Keratinocyte (primary cell): ENCODE results near the gene ACACB. TPM values are rescaled to one million over a fixed set of nuclear protein-coding genes. Genes with fewer than 3 reads are reported as not detected.

ENCODE experiments used
- DNase-seq: peaks from one replicate; pipeline ENCODE4 v3.0.0-alpha.2; 2011; ENCODE audit warnings: low read depth, missing footprints, low spot score
- FAIRE-seq: peaks from 2 replicates; lab custom pipeline; 2011; peaks lifted over from hg19 to GRCh38; lab: Jason Lieb, UNC
- H2AFZ ChIP-seq: 2 replicates; pipeline ENCODE4 v1.6.0; 2012; ENCODE audit warnings: low read length, control low read depth, inconsistent platforms; ENCODE audit not compliant: control insufficient read depth
- H3K27ac ChIP-seq: 2 replicates; pipeline ENCODE4 v1.5.1; 2011; ENCODE audit warnings: low read length; ENCODE audit not compliant: control insufficient read depth, insufficient read depth
- H3K27me3 ChIP-seq: 3 replicates; pipeline ENCODE4 v1.6.0; 2011; ENCODE audit warnings: low read length; ENCODE audit not compliant: control insufficient read depth, insufficient read depth; ENCODE audit errors: extremely low read depth
- H3K36me3 ChIP-seq, 2 experiments: 2 replicates in 1 of 2; 3 replicates in 1 of 2; pipeline ENCODE4 v1.5.1; 2011; ENCODE audit warnings: low read length in 2 of 2, mild to moderate bottlenecking in 1 of 2; ENCODE audit not compliant: control insufficient read depth in 2 of 2, insufficient read depth in 2 of 2; ENCODE audit errors: extremely low read depth in 1 of 2
- H3K4me1 ChIP-seq: 3 replicates; pipeline ENCODE4 v1.5.1; 2011; ENCODE audit warnings: low read length; ENCODE audit not compliant: control insufficient read depth, insufficient read depth; ENCODE audit errors: extremely low read depth
- H3K4me2 ChIP-seq: 3 replicates; pipeline ENCODE4 v1.6.0; 2011; ENCODE audit warnings: low read depth, low read length; ENCODE audit not compliant: control insufficient read depth, insufficient read depth; ENCODE audit errors: extremely low read depth
- H3K4me3 ChIP-seq, 3 experiments: fragments of 200-600 bp in 1 of 3; sonication (generic) in 1 of 3; 2 replicates in 2 of 3; 3 replicates in 1 of 3; pipeline ENCODE4 v1.5.1; 2011 to 2016; ENCODE audit warnings: low read length in 3 of 3, mild to moderate bottlenecking in 3 of 3, control low read depth in 2 of 3, inconsistent platforms in 1 of 3, low read depth in 1 of 3, mixed read lengths in 1 of 3, mixed run types in 1 of 3, moderate library complexity in 1 of 3; ENCODE audit not compliant: control insufficient read depth in 2 of 3, insufficient read depth in 2 of 3; ENCODE audit errors: extremely low read depth in 1 of 3
- H3K79me2 ChIP-seq: 2 replicates; pipeline ENCODE4 v1.6.0; 2012; ENCODE audit warnings: low read length; ENCODE audit not compliant: control insufficient read depth, insufficient read depth
- H3K9ac ChIP-seq: 3 replicates; pipeline ENCODE4 v1.6.0; 2011; ENCODE audit warnings: low read length; ENCODE audit not compliant: control insufficient read depth, insufficient read depth; ENCODE audit errors: extremely low read depth
- H3K9me1 ChIP-seq: 3 replicates; pipeline ENCODE4 v1.6.0; 2011; ENCODE audit warnings: low read length; ENCODE audit not compliant: control insufficient read depth, insufficient read depth; ENCODE audit errors: extremely low read depth
- H3K9me3 ChIP-seq: 2 replicates; pipeline ENCODE4 v1.5.1; 2012; ENCODE audit warnings: low read depth, low read length; ENCODE audit not compliant: control insufficient read depth
- H4K20me1 ChIP-seq: 3 replicates; pipeline ENCODE4 v1.6.0; 2011; ENCODE audit warnings: low read length; ENCODE audit not compliant: control insufficient read depth, insufficient read depth; ENCODE audit errors: extremely low read depth
- CTCF ChIP-seq, 3 experiments: IDR thresholded peaks in 1 of 3; conservative IDR thresholded peaks in 1 of 3; optimal IDR thresholded peaks in 1 of 3; 2 replicates in 2 of 3; 3 replicates in 1 of 3; pipeline versions ENCODE3 to v1.5.1; 2011; ENCODE audit warnings: low read length in 3 of 3, mild to moderate bottlenecking in 3 of 3, moderate library complexity in 2 of 3, control low read depth in 1 of 3, inconsistent platforms in 1 of 3; ENCODE audit not compliant: insufficient read depth in 2 of 3; ENCODE audit errors: extremely low read depth in 1 of 3
- EZH2 ChIP-seq: IDR thresholded peaks from one replicate; pipeline ENCODE4 v1.6.1; 2012; ENCODE audit warnings: inconsistent platforms, mild to moderate bottlenecking, low read length, moderate library complexity
- dilution Hi-C: fragments of 300-500 bp; cut with MboI; formaldehyde crosslinking; loops from one replicate; pipeline ENCODE4 v1.7.0; 2020; ENCODE audit warnings: low sequenced_read_pairs; ENCODE audit not compliant: extremely low pct_ligation_motif_present
- polyA plus RNA-seq, 5 experiments: library from polyadenylated mRNA; depleted of rRNA in 3 of 5; stranded (reverse) in 3 of 5; stranded (forward) in 1 of 5; unstranded in 1 of 5; fragments of >200 nt; gene quantifications; 1 replicate in 1 of 5; 2 replicates in 3 of 5; 3 replicates in 1 of 5; pipeline versions ENCODE4 v1.2.1 to v1.2.3, GENCODE V29; 2011 to 2012; ENCODE audit warnings: missing spikeins in 2 of 5, low read depth in 1 of 5, low replicate concordance in 1 of 5

Gene ACACB
- polyA plus RNA-seq, 1 donor (not counting 4 experiments of a cell fraction or from before 2014, with no cell fraction given), result 1.3 TPM

GRCh38 chr12:109268896-109269295, 152.5 kb downstream of the ACACB start:
- Histone ChIP-seq H3K4me2 (no peak overlapping the region), H3K9me1 (no peaks in the 10 kb centered on the region), H3K36me3 (no peaks in the 10 kb centered on the region), H3K79me2 (no peaks in the 10 kb centered on the region), H3K27me3 (no peaks in the 10 kb centered on the region), H2AFZ (no peak overlapping the region), H4K20me1 (no peaks in the 10 kb centered on the region), H3K4me1 (no peaks in the 10 kb centered on the region), H3K27ac (no peak overlapping the region), H3K9me3 (no peaks in the 10 kb centered on the region), H3K4me3 (no peak overlapping the region), H3K9ac (no peak overlapping the region)
- TF ChIP-seq CTCF (optimal IDR thresholded peaks at IDR 0.05 in 1 of 3, IDR thresholded peaks at IDR 0.05 in 1 of 3, conservative IDR thresholded peaks at IDR 0.05 in 1 of 3; ENCODE audit: extremely low read depth in 1 of 3, insufficient read depth in 2 of 3, low read length in 3 of 3), result no peak
- TF ChIP-seq EZH2, result no peak
- DNase-seq (no peak), FAIRE-seq (no peak)
- dilution Hi-C loops, result no loop called here

GRCh38 chr12:109269428-109269827, 153.0 kb downstream of the ACACB start:
- Histone ChIP-seq H3K36me3 (no peaks in the 10 kb centered on the region), H3K9ac (no peak overlapping the region), H3K9me3 (no peaks in the 10 kb centered on the region), H3K4me1 (no peaks in the 10 kb centered on the region), H4K20me1 (no peaks in the 10 kb centered on the region), H3K4me3 (no peak overlapping the region), H3K4me2 (no peak overlapping the region), H3K27me3 (no peaks in the 10 kb centered on the region), H3K9me1 (no peaks in the 10 kb centered on the region), H2AFZ (no peak overlapping the region), H3K27ac (no peak overlapping the region), H3K79me2 (no peaks in the 10 kb centered on the region)
- no peak for FAIRE-seq
- dilution Hi-C loops, result no loop called here
- TF ChIP-seq EZH2 (no peak), CTCF (optimal IDR thresholded peaks at IDR 0.05 in 1 of 3, IDR thresholded peaks at IDR 0.05 in 1 of 3, conservative IDR thresholded peaks at IDR 0.05 in 1 of 3; ENCODE audit: extremely low read depth in 1 of 3, insufficient read depth in 2 of 3, low read length in 3 of 3) (no peak)
- no peak for DNase-seq
